Esophagus (tissue), 2 donors: ENCODE data around the gene OR1I1. TPM values are rescaled to one million over a fixed set of nuclear protein-coding genes. Genes with fewer than 3 reads are reported as not detected.

Experiments
- H3K27ac ChIP-seq, 2 donors: one replicate each; pipeline ENCODE4 v1.5.1; 2013; ENCODE audit warnings: low read depth in 2 of 2, mild to moderate bottlenecking in 2 of 2, inconsistent platforms in 1 of 2, low read length in 1 of 2, moderate library complexity in 1 of 2
- H3K27me3 ChIP-seq, 2 donors: one replicate each; pipeline ENCODE4 v1.6.1; 2013; ENCODE audit warnings: low read length in 2 of 2, control low read depth in 1 of 2, mild to moderate bottlenecking in 1 of 2; ENCODE audit not compliant: insufficient read depth in 2 of 2, control insufficient read depth in 1 of 2
- H3K36me3 ChIP-seq, 2 donors: one replicate each; pipeline ENCODE4 v1.6.1; 2013; ENCODE audit warnings: low read length in 1 of 2; ENCODE audit not compliant: control insufficient read depth in 2 of 2, insufficient read depth in 2 of 2
- H3K4me1 ChIP-seq, 2 donors: one replicate each; pipeline ENCODE4 v1.6.1; 2013; ENCODE audit warnings: low read length in 1 of 2; ENCODE audit not compliant: control insufficient read depth in 2 of 2, insufficient read depth in 2 of 2
- H3K4me3 ChIP-seq, 2 donors: one replicate each; pipeline ENCODE4 v1.5.1; 2013; ENCODE audit warnings: low read length in 2 of 2, mild to moderate bottlenecking in 2 of 2, low read depth in 1 of 2, moderate library complexity in 1 of 2
- H3K9me3 ChIP-seq, 2 donors: one replicate each; pipeline ENCODE4 v1.6.1; 2013; ENCODE audit warnings: mild to moderate bottlenecking in 2 of 2, low read depth in 1 of 2, low read length in 1 of 2, moderate library complexity in 1 of 2; ENCODE audit not compliant: control insufficient read depth in 2 of 2, insufficient read depth in 1 of 2
- WGBS, 2 donors: extraction: QIAGEN DNeasy Blood & Tissue Kit; methylation state at CpG; one replicate each; pipeline ENCODE4 v1.1.7; 2013; 5-methylcytosine and 5-hydroxymethylcytosine counted together
- polyA plus RNA-seq, 2 donors: library from polyadenylated mRNA; stranded (reverse); fragments of 200-250 nt; gene quantifications; one replicate each; pipeline ENCODE4 v1.2.3, GENCODE V29; 2013
- donor health status: healthy with polysubstance abuse.
- donor health status: Bipolar disorder and iron deficiency.

OR1I1 gene
- polyA plus RNA-seq, 2 donors, result not detected

- Histone ChIP-seq H3K4me1 (no peaks in the 10 kb centered on the region), H3K36me3 (peaks cover 0 to under 1% of the 10 kb centered on the region in 2 donors)
- WGBS, 2 donors, result 92 to 93% methylated on average over 3 of the region's 3 CpGs
These were observed 23.0 kb downstream of the OR1I1 start for GRCh38 chr19:15105044-15105443.

GRCh38 chr19:15107061-15108010, 25.3 kb downstream of the OR1I1 start, which contains the start of gene SYDE1:
TSS of gene SYDE1 (plus strand) at chr19:15107401. CDS start at chr19:15107434, 33 bp downstream.
- H3K4me1 ChIP-seq, result no peaks in the 10 kb centered on the region

More at GRCh38 chr19:15105044-15105443, 23.0 kb downstream of the OR1I1 start:
- Histone ChIP-seq H3K27me3 (no peaks in the 10 kb centered on the region), H3K4me3 (no peak overlapping the region), H3K9me3 (peaks cover 0 to 3% of the 10 kb centered on the region in 2 donors), H3K27ac (no peak overlapping the region)

GRCh38 chr19:15108145-15108844, 26.3 kb downstream of the OR1I1 start:
- H3K9me3 ChIP-seq, result peaks cover 0 to 3% of the 10 kb centered on the region in 2 donors
- peak overlapping the region; percentile 74 to 85 for H3K27ac ChIP-seq
- no peaks in the 10 kb centered on the region for H3K27me3 ChIP-seq
- no peaks in the 10 kb centered on the region for H3K4me1 ChIP-seq
- H3K4me3 ChIP-seq, result peak overlapping the region; percentile 51 to 63
- peaks cover 4 to 15% of the 10 kb centered on the region in 2 donors for H3K36me3 ChIP-seq
- WGBS, 2 donors, result 42 to 45% methylated on average over 10 of the region's 10 CpGs

More at GRCh38 chr19:15107061-15108010, 25.3 kb downstream of the OR1I1 start, which contains the start of gene SYDE1:
- Histone ChIP-seq H3K9me3 (peaks cover 0 to 3% of the 10 kb centered on the region in 2 donors), H3K27me3 (no peaks in the 10 kb centered on the region), H3K4me3 (peak within 1 kb of the TSS; percentile 51 to 63), H3K36me3 (peaks cover 4 to 13% of the 10 kb centered on the region in 2 donors), H3K27ac (peak within 1 kb of the TSS; percentile 74 to 85)
- 2 to 5% methylated on average over 54 to 78 of the region's 78 CpGs for WGBS, 2 donors

- peaks cover 4 to 22% of the 10 kb centered on the region in 2 donors for H3K36me3 ChIP-seq
- no peaks in the 10 kb centered on the region for H3K27me3 ChIP-seq
- no peaks in the 10 kb centered on the region for H3K4me1 ChIP-seq
- WGBS, 2 donors, result 81 to 87% methylated on average over 21 of the region's 21 CpGs
- peaks cover 0 to 3% of the 10 kb centered on the region in 2 donors for H3K9me3 ChIP-seq
- peak overlapping the region in 1 of 2 donors; percentile 85 for H3K27ac ChIP-seq
- H3K4me3 ChIP-seq, result no peak overlapping the region
These were observed 27.1 kb downstream of the OR1I1 start for GRCh38 chr19:15108845-15109767.

- Histone ChIP-seq H3K36me3 (peaks cover 4 to 23% of the 10 kb centered on the region in 2 donors), H3K27me3 (no peaks in the 10 kb centered on the region), H3K9me3 (no peaks in the 10 kb centered on the region), H3K27ac (no peak overlapping the region), H3K4me1 (no peaks in the 10 kb centered on the region), H3K4me3 (no peak overlapping the region)
- whole genome bisulfite sequencing, 2 donors, result 91 to 92% methylated on average over 34 to 49 of the region's 49 CpGs
These were observed 27.9 kb downstream of the OR1I1 start for GRCh38 chr19:15109768-15110417.

GRCh38 chr19:15110418-15110815, 28.4 kb downstream of the OR1I1 start:
- H3K4me3 ChIP-seq, result no peak overlapping the region
- H3K27me3 ChIP-seq, result no peaks in the 10 kb centered on the region
- H3K4me1 ChIP-seq, result peaks cover 0 to 3% of the 10 kb centered on the region in 2 donors
- H3K27ac ChIP-seq, result no peak overlapping the region
- 87 to 92% methylated on average over 17 of the region's 17 CpGs for WGBS, 2 donors
- H3K36me3 ChIP-seq, result peaks cover 6 to 26% of the 10 kb centered on the region in 2 donors
- no peaks in the 10 kb centered on the region for H3K9me3 ChIP-seq

- no peak overlapping the region for H3K27ac ChIP-seq
- H3K9me3 ChIP-seq, result no peaks in the 10 kb centered on the region
- WGBS, 2 donors, result 96 to 100% methylated on average over 1 of the region's 1 CpG
- H3K4me1 ChIP-seq, result peaks cover 0 to 4% of the 10 kb centered on the region in 2 donors
- H3K4me3 ChIP-seq, result no peak overlapping the region
- H3K27me3 ChIP-seq, result no peaks in the 10 kb centered on the region
- H3K36me3 ChIP-seq, result peaks cover 6 to 40% of the 10 kb centered on the region in 2 donors
These were observed 29.7 kb downstream of the OR1I1 start for GRCh38 chr19:15111758-15112157.

GRCh38 chr19:15112385-15112784, 30.4 kb downstream of the OR1I1 start:
- peaks cover 0 to 4% of the 10 kb centered on the region in 2 donors for H3K4me1 ChIP-seq
- H3K36me3 ChIP-seq, result peaks cover 9 to 46% of the 10 kb centered on the region in 2 donors
- no peak overlapping the region for H3K4me3 ChIP-seq
- no peaks in the 10 kb centered on the region for H3K27me3 ChIP-seq
- whole genome bisulfite sequencing, 2 donors, result 86 to 89% methylated on average over 11 of the region's 11 CpGs
- H3K27ac ChIP-seq, result no peak overlapping the region
- H3K9me3 ChIP-seq, result no peaks in the 10 kb centered on the region
